Kidney epithelial cell (primary cell): Measurements from ENCODE around the gene CNOT1. TPM values are rescaled to one million over a fixed set of nuclear protein-coding genes. Genes with fewer than 3 reads are reported as not detected.
A peak's percentile ranks its signal among the peaks of the same experiment; 100 is the strongest.

Experiments
- DNase-seq: peaks from one replicate; pipeline ENCODE4 v3.0.0-alpha.2; 2010; ENCODE audit warnings: low read depth
- H3K27me3 ChIP-seq: 2 replicates; pipeline ENCODE4 v1.6.0; 2011; ENCODE audit warnings: low read length; ENCODE audit not compliant: control insufficient read depth, insufficient read depth
- H3K36me3 ChIP-seq: 2 replicates; pipeline ENCODE4 v1.5.1; 2011; ENCODE audit warnings: low read length; ENCODE audit not compliant: control insufficient read depth, insufficient read depth
- H3K4me3 ChIP-seq: 2 replicates; pipeline ENCODE4 v1.5.1; 2011; ENCODE audit warnings: low read depth, mild to moderate bottlenecking, control low read depth, low read length
- total RNA-seq: library from RNA; depleted of rRNA; stranded (reverse); fragments of >200 nt; gene quantifications from 2 replicates; pipeline ENCODE4 v1.2.3, GENCODE V29; 2015
- TF ChIP-seq, protein P1 (sequence below): IDR thresholded peaks from 2 replicates; pipeline ENCODE4 v1.5.1; 2011; ENCODE audit warnings: mild to moderate bottlenecking, moderate library complexity, low read length, control low read depth, inconsistent platforms; ENCODE audit not compliant: insufficient read depth, poor library complexity, severe bottlenecking

CNOT1 gene
- total RNA-seq, 1 donor from 2014 or later: 132 TPM

DNA sequence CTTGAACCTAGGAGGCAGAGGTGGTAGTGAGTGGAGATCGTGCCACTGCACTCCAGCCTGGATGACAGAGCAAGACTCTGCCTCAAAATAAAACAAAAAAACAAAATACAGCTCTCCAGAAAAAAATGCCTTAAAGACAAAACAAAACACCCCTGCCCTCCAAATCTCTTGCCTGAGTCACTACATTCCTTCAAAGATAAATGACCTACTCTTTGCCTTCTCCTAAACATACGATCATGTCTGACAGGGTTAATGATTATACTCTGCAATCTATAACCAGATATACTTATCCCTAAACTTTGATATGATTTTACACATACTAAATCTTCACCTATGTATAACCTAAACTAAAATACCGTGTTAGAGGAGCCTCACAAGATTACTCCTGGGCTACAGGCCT, 115.8 kb downstream of the CNOT1 start:
- no peak for DNase-seq
- Histone ChIP-seq H3K27me3 (no peaks in the 10 kb centered on the region), H3K4me3 (no peak overlapping the region), H3K36me3 (peaks cover 6% of the 10 kb centered on the region)
- TF ChIP-seq, protein P1, sequence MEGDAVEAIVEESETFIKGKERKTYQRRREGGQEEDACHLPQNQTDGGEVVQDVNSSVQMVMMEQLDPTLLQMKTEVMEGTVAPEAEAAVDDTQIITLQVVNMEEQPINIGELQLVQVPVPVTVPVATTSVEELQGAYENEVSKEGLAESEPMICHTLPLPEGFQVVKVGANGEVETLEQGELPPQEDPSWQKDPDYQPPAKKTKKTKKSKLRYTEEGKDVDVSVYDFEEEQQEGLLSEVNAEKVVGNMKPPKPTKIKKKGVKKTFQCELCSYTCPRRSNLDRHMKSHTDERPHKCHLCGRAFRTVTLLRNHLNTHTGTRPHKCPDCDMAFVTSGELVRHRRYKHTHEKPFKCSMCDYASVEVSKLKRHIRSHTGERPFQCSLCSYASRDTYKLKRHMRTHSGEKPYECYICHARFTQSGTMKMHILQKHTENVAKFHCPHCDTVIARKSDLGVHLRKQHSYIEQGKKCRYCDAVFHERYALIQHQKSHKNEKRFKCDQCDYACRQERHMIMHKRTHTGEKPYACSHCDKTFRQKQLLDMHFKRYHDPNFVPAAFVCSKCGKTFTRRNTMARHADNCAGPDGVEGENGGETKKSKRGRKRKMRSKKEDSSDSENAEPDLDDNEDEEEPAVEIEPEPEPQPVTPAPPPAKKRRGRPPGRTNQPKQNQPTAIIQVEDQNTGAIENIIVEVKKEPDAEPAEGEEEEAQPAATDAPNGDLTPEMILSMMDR: no peak

DNA sequence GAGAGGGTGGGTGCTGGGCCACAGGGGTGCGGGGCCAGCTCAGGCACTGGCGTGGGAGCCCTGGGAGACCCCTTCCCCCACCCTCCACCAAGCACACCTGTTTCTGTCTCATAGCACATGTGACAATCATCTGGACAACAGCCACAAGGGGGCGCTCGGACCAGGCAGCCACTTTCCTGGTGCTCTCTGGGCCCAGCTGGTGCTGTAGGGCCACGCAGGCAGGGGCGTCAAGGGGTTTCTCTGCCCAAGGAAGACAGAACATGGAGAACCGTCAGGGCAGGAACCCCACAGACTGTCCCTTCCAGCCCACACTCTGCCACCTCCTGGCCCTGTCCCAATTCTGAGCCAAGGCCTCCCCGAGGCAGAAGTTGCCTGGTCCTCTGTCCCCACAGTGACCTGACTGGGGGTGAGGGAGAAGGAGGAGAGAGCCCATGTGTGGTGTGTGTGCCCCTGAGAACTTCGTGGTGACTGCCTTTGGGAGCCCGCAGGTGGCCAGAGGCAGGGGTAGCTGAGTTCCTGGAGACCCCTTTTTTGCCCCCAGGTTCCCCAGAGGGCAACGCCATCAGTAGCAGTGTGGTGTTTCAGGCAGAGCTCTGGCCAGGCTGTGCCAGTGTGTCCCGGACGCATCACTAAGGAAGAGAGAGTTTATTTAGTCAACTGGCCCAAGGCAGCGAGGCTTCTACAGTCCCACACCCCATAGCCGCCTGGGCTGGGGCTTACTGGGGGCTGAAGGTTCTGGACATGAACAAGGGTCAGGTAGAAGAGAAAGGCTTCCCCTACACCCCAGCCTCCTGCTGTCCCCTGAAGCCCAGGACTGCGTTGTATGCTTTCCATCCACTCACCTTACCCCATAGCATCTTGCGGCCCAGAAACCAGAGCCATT, 117.5 kb downstream of the CNOT1 start:
- TF ChIP-seq, protein P1: peak; percentile 83
- H3K4me3 ChIP-seq: no peak overlapping the region
- H3K27me3 ChIP-seq: no peaks in the 10 kb centered on the region
- peaks cover 1% of the 10 kb centered on the region for H3K36me3 ChIP-seq
- DNase-seq: no peak

DNA sequence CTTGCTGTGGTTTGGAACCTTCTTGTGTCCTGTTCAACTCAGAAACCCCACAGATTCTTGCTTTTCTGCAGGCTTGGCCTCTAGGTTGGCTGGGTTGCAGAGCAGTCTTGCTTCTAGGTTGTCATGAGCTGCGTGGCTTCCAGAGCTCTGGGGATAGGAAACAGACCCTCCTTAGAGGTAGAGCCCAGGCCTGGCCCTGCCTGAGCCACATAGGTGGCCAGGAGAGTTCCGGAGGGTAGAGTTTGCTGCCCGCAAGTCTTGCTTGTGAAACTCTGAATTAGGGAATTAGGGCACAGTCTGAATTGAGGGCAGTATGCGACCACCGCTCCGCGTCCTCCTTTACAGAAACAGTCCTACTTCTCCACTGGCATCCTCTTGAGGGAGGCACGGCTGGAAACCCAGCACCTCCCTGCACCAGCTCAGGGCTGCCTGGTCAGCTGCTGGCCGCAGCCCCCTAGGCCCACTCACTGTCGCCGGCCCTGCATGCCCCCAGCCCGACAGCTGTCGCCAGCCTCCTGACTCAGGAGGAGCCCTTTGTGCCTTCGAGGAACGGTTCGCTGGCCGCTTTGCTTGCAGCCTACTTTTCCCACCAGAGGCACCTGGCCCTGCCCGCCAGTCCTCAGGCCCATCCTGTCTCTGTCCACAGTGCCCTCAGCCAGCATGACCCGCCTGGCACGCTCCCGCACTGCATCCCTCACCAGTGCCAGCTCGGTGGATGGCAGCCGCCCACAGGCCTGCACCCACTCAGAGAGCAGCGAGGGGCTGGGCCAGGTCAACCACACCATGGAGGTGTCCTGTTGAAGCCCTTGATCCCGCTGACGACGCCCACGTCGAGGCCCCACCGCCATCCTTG, 118.6 kb downstream of the CNOT1 start:
- no peak for DNase-seq
- Histone ChIP-seq H3K27me3 (no peaks in the 10 kb centered on the region), H3K36me3 (no peaks in the 10 kb centered on the region), H3K4me3 (no peak overlapping the region)
- TF ChIP-seq, protein P1: no peak

DNA sequence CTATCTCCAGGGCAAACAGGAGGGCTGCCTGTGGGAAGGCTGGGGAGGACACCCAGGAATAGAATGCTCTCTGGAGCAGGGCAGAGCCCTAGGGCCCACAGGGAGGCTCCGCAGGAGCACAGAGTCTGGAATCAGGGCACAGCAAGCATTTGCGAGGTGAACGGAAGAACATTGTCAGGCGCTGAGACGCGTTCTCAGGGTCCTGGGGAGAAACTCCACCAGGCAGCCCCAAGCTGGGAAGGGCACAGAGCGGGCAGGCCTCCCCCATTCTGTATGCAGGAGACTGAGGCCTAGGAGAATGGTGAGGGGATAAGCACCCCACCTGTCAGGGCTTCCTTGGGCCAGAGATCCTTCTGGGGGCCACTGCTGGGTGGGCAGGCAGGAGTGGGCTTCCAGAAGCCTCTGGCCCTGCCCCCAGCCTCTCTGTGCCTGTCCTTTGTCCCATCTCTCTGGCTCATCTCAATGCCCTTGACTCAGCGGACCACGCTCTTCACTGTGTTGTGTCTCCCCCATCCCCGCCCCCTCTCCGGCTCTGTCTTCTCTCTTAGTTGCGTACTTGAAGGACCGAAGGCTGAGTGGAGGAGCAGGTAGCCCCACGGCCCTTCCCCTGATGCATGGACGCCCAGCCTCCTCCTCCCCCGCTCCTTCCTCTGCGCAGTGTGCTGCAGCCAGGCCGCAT, 119.4 kb downstream of the CNOT1 start:
- Histone ChIP-seq H3K36me3 (no peaks in the 10 kb centered on the region), H3K4me3 (no peak overlapping the region), H3K27me3 (no peaks in the 10 kb centered on the region)
- no peak for DNase-seq
- TF ChIP-seq, protein P1: no peak

DNA sequence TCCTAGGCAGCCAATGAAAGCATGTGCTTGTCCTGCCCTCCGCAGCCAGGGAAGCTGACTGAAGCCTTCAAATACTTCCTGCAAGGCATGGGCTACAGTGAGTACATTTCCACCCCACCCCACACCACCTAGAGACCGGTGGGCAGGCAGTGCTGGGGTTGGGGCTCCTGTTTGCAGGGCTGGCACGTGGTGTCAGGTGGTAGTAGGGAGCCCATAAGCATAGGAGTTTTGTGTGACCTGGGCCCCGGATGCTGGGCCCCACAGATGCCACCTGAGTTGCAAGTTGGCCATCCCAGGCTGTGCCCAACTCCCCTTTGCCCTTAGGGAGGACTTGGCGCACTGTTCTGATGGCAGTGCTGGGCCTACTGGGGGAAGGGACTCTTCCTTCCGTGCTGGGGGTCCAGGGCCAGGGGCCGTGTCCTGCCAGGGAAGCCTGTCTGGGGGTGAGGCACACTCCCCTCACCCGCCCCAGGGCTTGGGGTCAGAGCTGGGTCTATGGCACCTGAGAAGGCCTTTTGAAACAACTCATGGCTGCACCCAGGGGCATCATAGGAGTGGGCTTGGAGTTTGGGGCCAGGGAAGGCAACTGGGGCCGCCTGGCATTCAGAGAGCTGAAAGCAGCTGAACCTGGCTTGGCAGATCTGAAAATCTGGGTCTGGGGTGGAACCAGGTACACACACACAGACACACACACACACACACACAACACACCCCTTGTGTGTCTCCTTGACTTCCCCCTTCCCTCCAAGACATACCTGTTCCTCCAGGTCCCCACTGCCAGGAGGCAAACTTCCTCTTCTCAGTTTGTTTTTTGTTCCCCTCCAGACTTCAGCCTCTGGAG, 120.2 kb downstream of the CNOT1 start:
- DNase-seq: no peak
- TF ChIP-seq, protein P1: no peak
- H3K27me3 ChIP-seq: no peaks in the 10 kb centered on the region
- no peaks in the 10 kb centered on the region for H3K36me3 ChIP-seq
- H3K4me3 ChIP-seq: no peak overlapping the region
